Measurements from ENCODE around the gene EDC4. TPM values are rescaled to one million over a fixed set of nuclear protein-coding genes. Genes with fewer than 3 reads are reported as not detected.

EDC4 gene
- total and polyA plus RNA-seq, 9 of the 15 experiments (the other 6 are each of a cell fraction or from before 2014, with no cell fraction given): 1.1 to 131 (median 74.0) TPM

DNA sequence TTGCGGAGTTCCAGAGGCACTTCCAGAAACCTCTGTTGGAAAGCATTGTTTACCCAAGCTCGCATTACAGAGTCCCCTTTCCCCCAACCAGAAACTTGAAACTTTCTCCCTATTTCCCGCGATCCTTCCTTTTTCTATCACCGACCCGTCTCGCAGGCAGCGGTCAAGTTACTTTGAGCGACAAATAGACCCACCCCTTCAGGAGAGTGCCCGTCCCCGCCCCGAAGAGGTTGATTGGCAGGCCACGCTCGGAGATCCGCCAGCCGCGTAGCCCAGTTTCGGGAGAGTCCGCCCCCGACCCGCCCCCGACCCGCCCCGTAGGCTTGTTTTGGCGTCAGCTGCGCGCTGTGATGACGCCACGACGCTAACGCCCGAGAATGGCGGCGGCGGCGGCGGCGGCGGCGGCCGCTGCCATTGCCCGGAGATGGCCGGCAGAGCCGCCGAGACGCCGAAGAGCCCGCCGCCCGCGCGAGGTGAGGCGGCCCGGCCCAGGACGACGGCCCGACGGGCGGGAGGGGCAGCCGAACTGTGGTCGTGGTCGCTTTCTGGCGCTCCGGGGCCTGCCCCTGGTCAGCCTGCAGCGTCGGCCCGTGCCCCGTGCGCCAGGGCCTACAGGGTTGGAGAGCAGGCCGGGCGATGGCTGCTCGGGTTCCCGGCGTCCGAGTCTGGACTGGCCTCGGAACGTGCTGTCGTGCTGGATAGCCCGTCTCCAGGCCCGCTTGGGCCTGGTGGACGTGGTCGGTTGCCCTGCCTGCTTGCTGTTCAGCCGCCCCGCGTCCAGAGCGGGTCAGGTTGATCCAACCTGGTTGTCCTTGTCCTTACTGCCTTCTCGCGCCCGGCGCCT is 20.3 kb downstream of the EDC4 start, which contains the start of gene PSKH1 (continued):
- TF ChIP-seq, protein P1, sequence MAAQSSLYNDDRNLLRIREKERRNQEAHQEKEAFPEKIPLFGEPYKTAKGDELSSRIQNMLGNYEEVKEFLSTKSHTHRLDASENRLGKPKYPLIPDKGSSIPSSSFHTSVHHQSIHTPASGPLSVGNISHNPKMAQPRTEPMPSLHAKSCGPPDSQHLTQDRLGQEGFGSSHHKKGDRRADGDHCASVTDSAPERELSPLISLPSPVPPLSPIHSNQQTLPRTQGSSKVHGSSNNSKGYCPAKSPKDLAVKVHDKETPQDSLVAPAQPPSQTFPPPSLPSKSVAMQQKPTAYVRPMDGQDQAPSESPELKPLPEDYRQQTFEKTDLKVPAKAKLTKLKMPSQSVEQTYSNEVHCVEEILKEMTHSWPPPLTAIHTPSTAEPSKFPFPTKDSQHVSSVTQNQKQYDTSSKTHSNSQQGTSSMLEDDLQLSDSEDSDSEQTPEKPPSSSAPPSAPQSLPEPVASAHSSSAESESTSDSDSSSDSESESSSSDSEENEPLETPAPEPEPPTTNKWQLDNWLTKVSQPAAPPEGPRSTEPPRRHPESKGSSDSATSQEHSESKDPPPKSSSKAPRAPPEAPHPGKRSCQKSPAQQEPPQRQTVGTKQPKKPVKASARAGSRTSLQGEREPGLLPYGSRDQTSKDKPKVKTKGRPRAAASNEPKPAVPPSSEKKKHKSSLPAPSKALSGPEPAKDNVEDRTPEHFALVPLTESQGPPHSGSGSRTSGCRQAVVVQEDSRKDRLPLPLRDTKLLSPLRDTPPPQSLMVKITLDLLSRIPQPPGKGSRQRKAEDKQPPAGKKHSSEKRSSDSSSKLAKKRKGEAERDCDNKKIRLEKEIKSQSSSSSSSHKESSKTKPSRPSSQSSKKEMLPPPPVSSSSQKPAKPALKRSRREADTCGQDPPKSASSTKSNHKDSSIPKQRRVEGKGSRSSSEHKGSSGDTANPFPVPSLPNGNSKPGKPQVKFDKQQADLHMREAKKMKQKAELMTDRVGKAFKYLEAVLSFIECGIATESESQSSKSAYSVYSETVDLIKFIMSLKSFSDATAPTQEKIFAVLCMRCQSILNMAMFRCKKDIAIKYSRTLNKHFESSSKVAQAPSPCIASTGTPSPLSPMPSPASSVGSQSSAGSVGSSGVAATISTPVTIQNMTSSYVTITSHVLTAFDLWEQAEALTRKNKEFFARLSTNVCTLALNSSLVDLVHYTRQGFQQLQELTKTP (IDR thresholded peaks at IDR 0.05; ENCODE audit: low read depth in 1 of 2, partially characterized antibody in 2 of 2): no peak
- TF ChIP-seq KDM1A (IDR thresholded peaks at IDR 0.05) (no peak), TARDBP (IDR thresholded peaks at IDR 0.05) (no peak), SAFB (IDR thresholded peaks at IDR 0.05; ENCODE audit: borderline replicate concordance, low read depth, low read length) (no peak), SREBF2 (CRISPR knock-in tag; IDR thresholded peaks at IDR 0.05) (no peak), CEBPG (CRISPR knock-in tag; IDR thresholded peaks at IDR 0.05) (no peak), CEBPG (tag; conservative IDR thresholded peaks at IDR 0.05 in 1 of 2, IDR thresholded peaks at IDR 0.05 in 1 of 2) (no peak), YY1 (IDR thresholded peaks at IDR 0.05; ENCODE audit: borderline replicate concordance in 1 of 3, control insufficient read depth in 1 of 3, extremely low read depth in 1 of 3, insufficient read depth in 3 of 3, insufficient read length in 1 of 3, insufficient replicate concordance in 2 of 3, low read depth in 1 of 3, low read length in 2 of 3) (peak; percentile 58 to 95 (median 95)), ZNF174 (CRISPR knock-in tag; IDR thresholded peaks at IDR 0.05) (no peak), XRCC4 (IDR thresholded peaks at IDR 0.05; ENCODE audit: extremely low read depth, insufficient read depth, insufficient read length) (no peak)
- TF ChIP-seq, protein P2, sequence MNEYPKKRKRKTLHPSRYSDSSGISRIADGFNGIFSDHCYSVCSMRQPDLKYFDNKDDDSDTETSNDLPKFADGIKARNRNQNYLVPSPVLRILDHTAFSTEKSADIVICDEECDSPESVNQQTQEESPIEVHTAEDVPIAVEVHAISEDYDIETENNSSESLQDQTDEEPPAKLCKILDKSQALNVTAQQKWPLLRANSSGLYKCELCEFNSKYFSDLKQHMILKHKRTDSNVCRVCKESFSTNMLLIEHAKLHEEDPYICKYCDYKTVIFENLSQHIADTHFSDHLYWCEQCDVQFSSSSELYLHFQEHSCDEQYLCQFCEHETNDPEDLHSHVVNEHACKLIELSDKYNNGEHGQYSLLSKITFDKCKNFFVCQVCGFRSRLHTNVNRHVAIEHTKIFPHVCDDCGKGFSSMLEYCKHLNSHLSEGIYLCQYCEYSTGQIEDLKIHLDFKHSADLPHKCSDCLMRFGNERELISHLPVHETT (CRISPR knock-in tag; conservative IDR thresholded peaks at IDR 0.05 in 1 of 2, IDR thresholded peaks at IDR 0.05 in 1 of 2): peak in 1 of 2 experiments; percentile 52; a peak in 2 of 4 replicates
- TF ChIP-seq, protein P3, sequence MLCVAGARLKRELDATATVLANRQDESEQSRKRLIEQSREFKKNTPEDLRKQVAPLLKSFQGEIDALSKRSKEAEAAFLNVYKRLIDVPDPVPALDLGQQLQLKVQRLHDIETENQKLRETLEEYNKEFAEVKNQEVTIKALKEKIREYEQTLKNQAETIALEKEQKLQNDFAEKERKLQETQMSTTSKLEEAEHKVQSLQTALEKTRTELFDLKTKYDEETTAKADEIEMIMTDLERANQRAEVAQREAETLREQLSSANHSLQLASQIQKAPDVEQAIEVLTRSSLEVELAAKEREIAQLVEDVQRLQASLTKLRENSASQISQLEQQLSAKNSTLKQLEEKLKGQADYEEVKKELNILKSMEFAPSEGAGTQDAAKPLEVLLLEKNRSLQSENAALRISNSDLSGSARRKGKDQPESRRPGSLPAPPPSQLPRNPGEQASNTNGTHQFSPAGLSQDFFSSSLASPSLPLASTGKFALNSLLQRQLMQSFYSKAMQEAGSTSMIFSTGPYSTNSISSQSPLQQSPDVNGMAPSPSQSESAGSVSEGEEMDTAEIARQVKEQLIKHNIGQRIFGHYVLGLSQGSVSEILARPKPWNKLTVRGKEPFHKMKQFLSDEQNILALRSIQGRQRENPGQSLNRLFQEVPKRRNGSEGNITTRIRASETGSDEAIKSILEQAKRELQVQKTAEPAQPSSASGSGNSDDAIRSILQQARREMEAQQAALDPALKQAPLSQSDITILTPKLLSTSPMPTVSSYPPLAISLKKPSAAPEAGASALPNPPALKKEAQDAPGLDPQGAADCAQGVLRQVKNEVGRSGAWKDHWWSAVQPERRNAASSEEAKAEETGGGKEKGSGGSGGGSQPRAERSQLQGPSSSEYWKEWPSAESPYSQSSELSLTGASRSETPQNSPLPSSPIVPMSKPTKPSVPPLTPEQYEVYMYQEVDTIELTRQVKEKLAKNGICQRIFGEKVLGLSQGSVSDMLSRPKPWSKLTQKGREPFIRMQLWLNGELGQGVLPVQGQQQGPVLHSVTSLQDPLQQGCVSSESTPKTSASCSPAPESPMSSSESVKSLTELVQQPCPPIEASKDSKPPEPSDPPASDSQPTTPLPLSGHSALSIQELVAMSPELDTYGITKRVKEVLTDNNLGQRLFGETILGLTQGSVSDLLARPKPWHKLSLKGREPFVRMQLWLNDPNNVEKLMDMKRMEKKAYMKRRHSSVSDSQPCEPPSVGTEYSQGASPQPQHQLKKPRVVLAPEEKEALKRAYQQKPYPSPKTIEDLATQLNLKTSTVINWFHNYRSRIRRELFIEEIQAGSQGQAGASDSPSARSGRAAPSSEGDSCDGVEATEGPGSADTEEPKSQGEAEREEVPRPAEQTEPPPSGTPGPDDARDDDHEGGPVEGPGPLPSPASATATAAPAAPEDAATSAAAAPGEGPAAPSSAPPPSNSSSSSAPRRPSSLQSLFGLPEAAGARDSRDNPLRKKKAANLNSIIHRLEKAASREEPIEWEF (CRISPR knock-in tag; IDR thresholded peaks at IDR 0.05): no peak
- TF ChIP-seq, protein P4, sequence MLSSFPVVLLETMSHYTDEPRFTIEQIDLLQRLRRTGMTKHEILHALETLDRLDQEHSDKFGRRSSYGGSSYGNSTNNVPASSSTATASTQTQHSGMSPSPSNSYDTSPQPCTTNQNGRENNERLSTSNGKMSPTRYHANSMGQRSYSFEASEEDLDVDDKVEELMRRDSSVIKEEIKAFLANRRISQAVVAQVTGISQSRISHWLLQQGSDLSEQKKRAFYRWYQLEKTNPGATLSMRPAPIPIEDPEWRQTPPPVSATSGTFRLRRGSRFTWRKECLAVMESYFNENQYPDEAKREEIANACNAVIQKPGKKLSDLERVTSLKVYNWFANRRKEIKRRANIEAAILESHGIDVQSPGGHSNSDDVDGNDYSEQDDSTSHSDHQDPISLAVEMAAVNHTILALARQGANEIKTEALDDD (IDR thresholded peaks at IDR 0.05): no peak
